T-helper 22 cell (primary cell): ENCODE measurements around the gene ZSCAN30.

Experiments
- DNase-seq: peaks from one replicate; pipeline ENCODE4 v3.0.0-alpha.2; 2020; ENCODE audit warnings: low read depth

ZSCAN30 gene

GRCh38 chr18:35278969-35279368 lies 11.1 kb downstream of the ZSCAN30 start:
- no peak for DNase-seq

- DNase-seq, result no peak
These were observed 11.9 kb downstream of the ZSCAN30 start for GRCh38 chr18:35278085-35278484.

- DNase-seq, result no peak
These were observed 12.4 kb downstream of the ZSCAN30 start for GRCh38 chr18:35277633-35278032.

- no peak for DNase-seq
These were observed 13.8 kb downstream of the ZSCAN30 start for GRCh38 chr18:35276267-35276666.

- DNase-seq, result no peak
These were observed 18.4 kb downstream of the ZSCAN30 start for GRCh38 chr18:35271656-35272055.

- no peak for DNase-seq
These were observed 21.2 kb downstream of the ZSCAN30 start for GRCh38 chr18:35268821-35269220.

- DNase-seq, result no peak
These were observed 22.2 kb downstream of the ZSCAN30 start for GRCh38 chr18:35267809-35268208.

- peak; percentile 28 for DNase-seq
These were observed 22.8 kb downstream of the ZSCAN30 start for GRCh38 chr18:35267161-35267651.

GRCh38 chr18:35264409-35264808 lies 25.6 kb downstream of the ZSCAN30 start:
- no peak for DNase-seq

- DNase-seq, result no peak
These were observed 33.1 kb downstream of the ZSCAN30 start for GRCh38 chr18:35256947-35257346.

- DNase-seq, result no peak
These were observed 36.3 kb downstream of the ZSCAN30 start for GRCh38 chr18:35253655-35254287.

- DNase-seq, result no peak
These were observed 37.6 kb downstream of the ZSCAN30 start for GRCh38 chr18:35252466-35252865.

GRCh38 chr18:35248429-35248828 lies 41.6 kb downstream of the ZSCAN30 start:
- DNase-seq, result no peak

GRCh38 chr18:35247412-35248249 lies 42.4 kb downstream of the ZSCAN30 start:
- DNase-seq, result no peak

- DNase-seq, result no peak
These were observed 43.2 kb downstream of the ZSCAN30 start for GRCh38 chr18:35246831-35247230.

- DNase-seq, result no peak
These were observed 44.2 kb downstream of the ZSCAN30 start for GRCh38 chr18:35245719-35246317.

- DNase-seq, result no peak
These were observed 45.4 kb downstream of the ZSCAN30 start for GRCh38 chr18:35244671-35245070.

GRCh38 chr18:35242426-35242825 lies 47.6 kb downstream of the ZSCAN30 start:
- no peak for DNase-seq

GRCh38 chr18:35241448-35241804 lies 48.6 kb downstream of the ZSCAN30 start:
- no peak for DNase-seq

- peak; percentile 90 for DNase-seq
These were observed 49.2 kb downstream of the ZSCAN30 start, which contains the start of gene ZNF397 for GRCh38 chr18:35240664-35241447. TSS of gene ZNF397 (plus strand) at chr18:35241034. CDS start at chr18:35242471, 1,437 bp downstream.

- DNase-seq, result no peak
These were observed 50.7 kb downstream of the ZSCAN30 start for GRCh38 chr18:35239314-35239713.
